Body of pancreas (tissue), 4 donors: ENCODE data around the gene CLASP1. TPM values are rescaled to one million over a fixed set of nuclear protein-coding genes. Genes with fewer than 3 reads are reported as not detected.

Experiments
- ATAC-seq: fragments of 150-250 bp; one replicate; pipeline ENCODE4 v1.9.1; 2016
- DNase-seq, 4 donors: peaks; one replicate each; pipeline ENCODE4 v3.0.0-alpha.2; 2019
- H3K27ac ChIP-seq, 4 donors: fragments of 200-600 bp; sonication (generic); 1 replicate in 3 of 4; 2 replicates in 1 of 4; pipeline versions ENCODE4 v1.5.1 to v1.6.1; 2016 to 2019; ENCODE audit warnings: mild to moderate bottlenecking in 1 of 4, mixed read lengths in 1 of 4, moderate library complexity in 1 of 4
- H3K27me3 ChIP-seq, 2 donors: fragments of 200-600 bp; sonication (generic); one replicate each; pipeline ENCODE4 v1.6.0; 2016; ENCODE audit warnings: mild to moderate bottlenecking in 1 of 2
- H3K36me3 ChIP-seq, 2 donors: fragments of 200-600 bp; sonication (generic); replicated peaks in 1 of 2; 2 replicates each; pipeline ENCODE4 v1.5.1; 2016; ENCODE audit warnings: low read depth in 2 of 2; ENCODE audit not compliant: insufficient read depth in 1 of 2
- H3K4me1 ChIP-seq: fragments of 200-600 bp; sonication (generic); one replicate; pipeline ENCODE4 v1.6.0; 2016
- H3K4me3 ChIP-seq, 2 donors: fragments of 200-600 bp; sonication (generic); 1 replicate in 1 of 2; 2 replicates in 1 of 2; pipeline ENCODE4 v1.5.1; 2016 to 2019
- H3K9me3 ChIP-seq, 3 donors: fragments of 200-600 bp; sonication (generic); 1 replicate in 2 of 3; 2 replicates in 1 of 3; pipeline ENCODE4 v1.5.1; 2016
- CTCF ChIP-seq, 7 experiments: fragments of 450-650 bp in 4 of 7; fragments of 200-600 bp in 3 of 7; sonication (generic) in 3 of 7; IDR thresholded peaks; one replicate each; pipeline ENCODE4 v1.5.1; 2016 to 2019; ENCODE audit warnings: antibody characterized with exemption in 7 of 7
- POLR2A ChIP-seq, 3 donors: fragments of 450-650 bp; IDR thresholded peaks; one replicate each; pipeline ENCODE4 v1.6.1; 2016; ENCODE audit warnings: antibody characterized with exemption in 3 of 3, mild to moderate bottlenecking in 2 of 3
- WGBS, 2 donors: methylation state at CpG; one replicate each; pipeline ENCODE4 v1.1.5; 2017; 5-methylcytosine and 5-hydroxymethylcytosine counted together
- intact Hi-C: fragments of 100-400 bp; cut with DNase I; formaldehyde crosslinking; loops from one replicate; pipeline ENCODE4 v1.15.1; 2023
- total RNA-seq, 2 donors: library from RNA; depleted of rRNA; stranded (reverse); fragments of >200 nt; gene quantifications; one replicate each; pipeline ENCODE4 v1.1.0, GENCODE V29; 2016

CLASP1 gene
- total RNA-seq, 2 donors from 2014 or later, result 28.5 to 44.2 TPM

- DNase-seq (no peak), ATAC-seq (no peak)
- H3K27ac ChIP-seq, result no peak overlapping the region
- peaks cover 7 to 36% of the 10 kb centered on the region in 2 donors for H3K36me3 ChIP-seq
- WGBS, 2 donors, result 88 to 90% methylated on average over 5 of the region's 5 CpGs
- intact Hi-C loops, result no loop called here
- H3K27me3 ChIP-seq, result no peaks in the 10 kb centered on the region
- H3K9me3 ChIP-seq, result no peaks in the 10 kb centered on the region
- TF ChIP-seq CTCF (IDR thresholded peaks at IDR 0.05) (no peak), POLR2A (IDR thresholded peaks at IDR 0.05) (no peak)
- no peaks in the 10 kb centered on the region for H3K4me1 ChIP-seq
- H3K4me3 ChIP-seq, result no peak overlapping the region
Measured at GRCh38 chr2:121342751-121343150, 306.5 kb downstream of the CLASP1 start.

- 91 to 100% methylated on average over 4 of the region's 4 CpGs for WGBS, 2 donors
- DNase-seq, result no peak
- Histone ChIP-seq H3K4me3 (no peak overlapping the region), H3K27me3 (no peaks in the 10 kb centered on the region), H3K4me1 (peaks cover 3% of the 10 kb centered on the region), H3K36me3 (peaks cover 7 to 21% of the 10 kb centered on the region in 2 donors), H3K27ac (no peak overlapping the region), H3K9me3 (no peaks in the 10 kb centered on the region)
- intact Hi-C loops, result no loop called here
- ATAC-seq, result no peak
- TF ChIP-seq CTCF (IDR thresholded peaks at IDR 0.05), result no peak
- TF ChIP-seq POLR2A (IDR thresholded peaks at IDR 0.05), result no peak
Measured at GRCh38 chr2:121340926-121341325, 308.3 kb downstream of the CLASP1 start.

GRCh38 chr2:121338281-121338680 is 311.0 kb downstream of the CLASP1 start:
- no peak overlapping the region for H3K27ac ChIP-seq
- intact Hi-C loops, result no loop called here
- H3K4me3 ChIP-seq, result no peak overlapping the region
- no peaks in the 10 kb centered on the region for H3K9me3 ChIP-seq
- WGBS, 2 donors, result 86 to 92% methylated on average over 17 to 20 of the region's 20 CpGs
- TF ChIP-seq POLR2A (IDR thresholded peaks at IDR 0.05), result no peak
- no peak for TF ChIP-seq CTCF (IDR thresholded peaks at IDR 0.05)
- ATAC-seq (no peak), DNase-seq (no peak)
- H3K27me3 ChIP-seq, result no peaks in the 10 kb centered on the region
- H3K36me3 ChIP-seq, result peaks cover 7 to 15% of the 10 kb centered on the region in 2 donors
- peaks cover 24% of the 10 kb centered on the region for H3K4me1 ChIP-seq

GRCh38 chr2:121336528-121337294 is 312.6 kb downstream of the CLASP1 start:
- no peak for ATAC-seq
- no peaks in the 10 kb centered on the region for H3K9me3 ChIP-seq
- peaks cover 7 to 14% of the 10 kb centered on the region in 2 donors for H3K36me3 ChIP-seq
- no peak overlapping the region for H3K4me3 ChIP-seq
- intact Hi-C loops, result no loop called here
- DNase-seq, result no peak
- no peak overlapping the region for H3K27ac ChIP-seq
- no peak for TF ChIP-seq CTCF (IDR thresholded peaks at IDR 0.05)
- TF ChIP-seq POLR2A (IDR thresholded peaks at IDR 0.05), result no peak
- H3K4me1 ChIP-seq, result peaks cover 24% of the 10 kb centered on the region
- 88 to 93% methylated on average over 15 to 18 of the region's 18 CpGs for WGBS, 2 donors
- no peaks in the 10 kb centered on the region for H3K27me3 ChIP-seq
